Heart left ventricle (tissue), 16 donors: ENCODE measurements around the gene TJP3. TPM values are rescaled to one million over a fixed set of nuclear protein-coding genes. Genes with fewer than 3 reads are reported as not detected.

Source experiments
- ATAC-seq, 4 donors: fragments of 200-7000 bp; cut with Tn5 transposase; one replicate each; pipeline ENCODE4 v1.9.1; 2020 to 2022; ENCODE audit warnings: moderate library complexity in 4 of 4, mild to moderate bottlenecking in 3 of 4, moderate number of reproducible peaks in 1 of 4
- DNase-seq, 5 donors: peaks; one replicate each; pipeline ENCODE4 v3.0.0-alpha.2; 2020
- H3K27ac ChIP-seq, 12 donors: fragments of 200-600 bp; sonication (generic) in 4 of 12; one replicate each; pipeline versions ENCODE4 v1.5.0 to v1.8.0; 2016 to 2022; ENCODE audit warnings: mild to moderate bottlenecking in 2 of 12
- H3K27me3 ChIP-seq, 9 donors: fragments of 200-600 bp; sonication (generic) in 2 of 9; one replicate each; pipeline versions ENCODE4 v1.5.1 to v1.8.0; 2016 to 2022; ENCODE audit warnings: mild to moderate bottlenecking in 3 of 9
- H3K36me3 ChIP-seq, 9 donors: fragments of 200-600 bp; sonication (generic) in 2 of 9; one replicate each; pipeline versions ENCODE4 v1.5.0 to v1.8.0; 2018 to 2022; ENCODE audit warnings: mild to moderate bottlenecking in 2 of 9
- H3K4me1 ChIP-seq, 12 donors: fragments of 200-600 bp; sonication (generic) in 4 of 12; one replicate each; pipeline versions ENCODE4 v1.5.0 to v1.8.0; 2016 to 2022; ENCODE audit warnings: mild to moderate bottlenecking in 3 of 12
- H3K4me3 ChIP-seq, 12 donors: fragments of 200-600 bp; sonication (generic) in 4 of 12; one replicate each; pipeline versions ENCODE4 v1.5.0 to v1.8.0; 2017 to 2022; ENCODE audit warnings: mild to moderate bottlenecking in 9 of 12, moderate library complexity in 4 of 12
- H3K9me3 ChIP-seq, 12 donors: fragments of 200-600 bp; sonication (generic) in 4 of 12; one replicate each; pipeline versions ENCODE4 v1.5.0 to v1.8.0; 2016 to 2022; ENCODE audit warnings: mild to moderate bottlenecking in 1 of 12
- CTCF ChIP-seq, 12 donors: fragments of 200-600 bp; sonication (generic) in 4 of 12; IDR thresholded peaks; one replicate each; pipeline versions ENCODE4 v1.5.0 to v1.8.0; 2018 to 2022; ENCODE audit warnings: antibody characterized with exemption in 12 of 12, mild to moderate bottlenecking in 5 of 12
- POLR2A ChIP-seq, 2 donors: fragments of 450-650 bp; IDR thresholded peaks; one replicate each; pipeline ENCODE4 v1.6.1; 2017; ENCODE audit warnings: antibody characterized with exemption in 2 of 2, mild to moderate bottlenecking in 2 of 2, moderate library complexity in 2 of 2
- WGBS, 4 donors: extraction: QIAGEN DNeasy Blood & Tissue Kit in 2 of 4; methylation state at CpG; one replicate each; pipeline versions ENCODE4 v1.1.5 to v1.1.7; 2013 to 2018; 5-methylcytosine and 5-hydroxymethylcytosine counted together
- intact Hi-C, 10 donors: fragments of 100-400 bp; cut with DNase I; formaldehyde crosslinking; loops; one replicate each; pipeline versions ENCODE4 v1.11.1 to v1.14.2; 2022
- polyA plus RNA-seq, 2 donors: library from polyadenylated mRNA; stranded (reverse); fragments of 200-250 nt; gene quantifications; one replicate each; pipeline ENCODE4 v1.2.3, GENCODE V29; 2013
- total RNA-seq, 9 donors: library from RNA; depleted of rRNA in 2 of 9; stranded (reverse); fragments of >200 nt in 2 of 9; fragmentation: NEBNext Ultra II Directional in 3 of 9; extraction: Animal tissue kit (Norgen Biotek cat#: 25700) in 3 of 9; gene quantifications; one replicate each; pipeline versions ENCODE4 v1.1.0 to v1.2.4, GENCODE V29; 2016 to 2023
- donor health status: ischemic (EF 13 %, LVEDD 7.1; RV severe dilation, severe dysfunction).
- donor health status: healthy with polysubstance abuse.
- donor health status: DM: no; HTN: yes; CAD: no.
- donor health status: DM: no; HTN: no; CAD: no.
- donor health status: ischemic (EF 25% LVEDD 6.9; RV normal size, moderate dysfunction).
- donor health status: ischemic (EF 25% LVEDD 5.7; RV mildly dilated, moderate dysfunction).
- donor health status: healthy.
- donor health status: DM: yes; HTN: yes; CAD: no.
- donor health status: ischemic (EF 35%, LVEDD 5.7; RV mildly dilated, moderate dysfunction).
- donor health status: nonischemic (EF 11% LVEDD 7.7; RV severe dilation, severe dysfunction).
- donor health status: DM: yes; HTN: yes; CAD: no.
- donor health status: PGD.
- donor health status: ischemic (EF 29% LVEDD 5.4; RV normal size, mild dysfunction).
- donor health status: nonischemic (EF 23%, LVEDD 6.1; RV moderate dilation, normal function).

Gene TJP3
- total and polyA plus RNA-seq, 11 donors = 0.06 to 0.48 (median 0.41) TPM; not detected in 8

GRCh38 chr19:3775831-3776230, 67.6 kb downstream of the TJP3 start:
- H3K4me3 ChIP-seq = no peak overlapping the region
- intact Hi-C loops = loop anchor here in 1 of 10 donors (10.0 kb wide), 1 partner anchor 149 kb away; no protein-coding TSS in a partner anchor
- TF ChIP-seq CTCF (IDR thresholded peaks at IDR 0.05) = no peak
- TF ChIP-seq POLR2A (IDR thresholded peaks at IDR 0.05) = no peak
- DNase-seq = no peak
- H3K9me3 ChIP-seq = peaks cover 0 to 6% (median 0%) of the 10 kb centered on the region in 12 donors
- ATAC-seq = no peak
- H3K27me3 ChIP-seq = no peaks in the 10 kb centered on the region
- no peaks in the 10 kb centered on the region for H3K36me3 ChIP-seq
- no peak overlapping the region for H3K27ac ChIP-seq
- 85 to 94% (median 92%) methylated on average over 4 to 5 of the region's 5 CpGs for WGBS, 4 donors
- no peaks in the 10 kb centered on the region for H3K4me1 ChIP-seq

GRCh38 chr19:3776479-3777040, 68.4 kb downstream of the TJP3 start:
- DNase-seq (no peak), ATAC-seq (no peak)
- Histone ChIP-seq H3K4me1 (no peaks in the 10 kb centered on the region), H3K27ac (no peak overlapping the region), H3K9me3 (peaks cover 0 to 13% (median 7%) of the 10 kb centered on the region in 12 donors), H3K27me3 (no peaks in the 10 kb centered on the region), H3K4me3 (no peak overlapping the region), H3K36me3 (no peaks in the 10 kb centered on the region)
- TF ChIP-seq POLR2A (IDR thresholded peaks at IDR 0.05) (no peak), CTCF (IDR thresholded peaks at IDR 0.05) (no peak)
- intact Hi-C loops = loop anchor here in 1 of 10 donors (10.0 kb wide), 1 partner anchor 148 kb away; no protein-coding TSS in a partner anchor
- WGBS, 4 donors = 80 to 91% (median 89%) methylated on average over 1 of the region's 1 CpG

- H3K27me3 ChIP-seq = peaks cover 0 to 14% (median 0%) of the 10 kb centered on the region in 9 donors
- ATAC-seq = no peak
- H3K9me3 ChIP-seq = peaks cover 0 to 24% (median 21%) of the 10 kb centered on the region in 12 donors
- no peak for TF ChIP-seq POLR2A (IDR thresholded peaks at IDR 0.05)
- no peak for TF ChIP-seq CTCF (IDR thresholded peaks at IDR 0.05)
- 86 to 88% (median 87%) methylated on average over 18 to 37 of the region's 37 CpGs for WGBS, 4 donors
- no peaks in the 10 kb centered on the region for H3K36me3 ChIP-seq
- no peaks in the 10 kb centered on the region for H3K4me1 ChIP-seq
- intact Hi-C loops = loop anchor here in 1 of 10 donors (10.0 kb wide), 1 partner anchor 147 kb away; no protein-coding TSS in a partner anchor
- DNase-seq = no peak
- H3K4me3 ChIP-seq = no peak overlapping the region
- no peak overlapping the region for H3K27ac ChIP-seq
Observed at GRCh38 chr19:3778104-3778867, 70.1 kb downstream of the TJP3 start.
